Measurements from ENCODE around the gene CHURC1.

CHURC1 gene

DNA sequence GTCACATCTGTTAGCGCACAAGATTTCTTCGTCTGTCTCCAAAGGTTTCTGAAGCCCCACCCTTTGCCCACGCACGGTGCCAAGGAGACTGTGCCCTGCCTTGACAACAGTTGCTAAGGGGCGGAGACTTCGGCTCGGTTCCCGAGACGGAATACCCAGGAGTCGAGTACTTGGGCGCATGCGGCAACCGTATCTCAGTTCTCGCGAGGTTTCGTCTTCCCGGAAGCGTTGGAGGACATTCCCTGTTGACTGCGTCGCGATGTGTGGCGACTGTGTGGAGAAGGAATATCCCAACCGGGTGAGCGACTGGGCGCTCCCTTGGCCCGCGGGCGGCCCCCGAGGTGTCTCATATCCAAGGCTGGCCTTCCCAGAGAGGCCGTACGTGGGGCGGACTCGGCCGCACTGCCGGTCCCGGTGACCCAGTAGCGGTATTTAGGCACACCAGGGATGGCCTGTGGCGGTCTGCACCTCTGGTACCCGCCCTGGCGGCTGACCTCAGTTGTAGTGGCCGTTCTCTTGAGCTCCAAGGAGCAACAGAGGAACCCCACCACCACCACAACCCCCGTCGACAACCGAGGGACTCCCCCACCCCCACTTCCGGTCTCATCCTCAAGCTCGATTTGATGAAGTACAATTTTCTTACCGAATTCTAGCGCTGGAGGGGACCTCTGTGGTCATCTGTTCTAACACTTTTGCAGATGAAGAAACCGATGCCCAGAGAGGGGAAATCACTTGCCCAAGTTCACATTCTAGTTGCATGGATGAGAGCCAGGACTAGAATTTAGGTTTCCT lies at the start of gene CHURC1:
TSS of gene CHURC1 (plus strand) at position 219 of the 792 bp plus-strand sequence. CDS start at position 260, 41 bp downstream.
- DNase-seq (peak; percentile 99), ATAC-seq (ENCODE audit: insufficient read depth, low read depth) (peak; percentile 99)
- H3K9ac ChIP-seq (ENCODE audit: low read depth, low read length), result peak within 1 kb of the TSS; percentile 92
- TF ChIP-seq, protein P1, sequence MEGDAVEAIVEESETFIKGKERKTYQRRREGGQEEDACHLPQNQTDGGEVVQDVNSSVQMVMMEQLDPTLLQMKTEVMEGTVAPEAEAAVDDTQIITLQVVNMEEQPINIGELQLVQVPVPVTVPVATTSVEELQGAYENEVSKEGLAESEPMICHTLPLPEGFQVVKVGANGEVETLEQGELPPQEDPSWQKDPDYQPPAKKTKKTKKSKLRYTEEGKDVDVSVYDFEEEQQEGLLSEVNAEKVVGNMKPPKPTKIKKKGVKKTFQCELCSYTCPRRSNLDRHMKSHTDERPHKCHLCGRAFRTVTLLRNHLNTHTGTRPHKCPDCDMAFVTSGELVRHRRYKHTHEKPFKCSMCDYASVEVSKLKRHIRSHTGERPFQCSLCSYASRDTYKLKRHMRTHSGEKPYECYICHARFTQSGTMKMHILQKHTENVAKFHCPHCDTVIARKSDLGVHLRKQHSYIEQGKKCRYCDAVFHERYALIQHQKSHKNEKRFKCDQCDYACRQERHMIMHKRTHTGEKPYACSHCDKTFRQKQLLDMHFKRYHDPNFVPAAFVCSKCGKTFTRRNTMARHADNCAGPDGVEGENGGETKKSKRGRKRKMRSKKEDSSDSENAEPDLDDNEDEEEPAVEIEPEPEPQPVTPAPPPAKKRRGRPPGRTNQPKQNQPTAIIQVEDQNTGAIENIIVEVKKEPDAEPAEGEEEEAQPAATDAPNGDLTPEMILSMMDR (IDR thresholded peaks at IDR 0.05; ENCODE audit: borderline replicate concordance, extremely low read depth, low read length, poor library complexity, severe bottlenecking), result no peak
- TF ChIP-seq EZH2 (IDR thresholded peaks at IDR 0.05; ENCODE audit: borderline replicate concordance, low read depth, low read length, severe bottlenecking), result no peak
- H3K9me3 ChIP-seq (ENCODE audit: insufficient read depth, low read length, severe bottlenecking), result no peaks in the 10 kb centered on the region
- peaks cover 52% of the 10 kb centered on the region for H3K79me2 ChIP-seq (ENCODE audit: insufficient read depth, low read length)
- peaks cover 4% of the 10 kb centered on the region for H3K27me3 ChIP-seq (ENCODE audit: insufficient read depth, low read length, poor library complexity)
- peak within 1 kb of the TSS; percentile 70 to 88 for H3K4me3 ChIP-seq (ENCODE audit: low read depth in 1 of 2, low read length in 2 of 2)
- H3K4me2 ChIP-seq (ENCODE audit: insufficient read depth, low read length), result peak within 1 kb of the TSS; percentile 84
- H2AFZ ChIP-seq (ENCODE audit: low read depth, low read length), result peak within 1 kb of the TSS; percentile 93
- peaks cover 4% of the 10 kb centered on the region; the same call in 1 of the 2 replicates for H3K36me3 ChIP-seq (ENCODE audit: insufficient read depth, low read length)
- peaks cover 16% of the 10 kb centered on the region; the same call in 1 of the 2 replicates for H4K20me1 ChIP-seq (ENCODE audit: insufficient read depth, low read length)
- peak within 1 kb of the TSS; percentile 94 for H3K27ac ChIP-seq (ENCODE audit: low read length)
- peaks cover 27% of the 10 kb centered on the region for H3K4me1 ChIP-seq (ENCODE audit: insufficient read depth, low read length)

- no peak overlapping the region for H3K27ac ChIP-seq (ENCODE audit: low read length)
- H3K4me1 ChIP-seq (ENCODE audit: insufficient read depth, low read length), result no peaks in the 10 kb centered on the region
- H2AFZ ChIP-seq (ENCODE audit: low read depth, low read length), result no peak overlapping the region
- ATAC-seq (ENCODE audit: insufficient read depth, low read depth) (no peak), DNase-seq (no peak)
- H3K9me3 ChIP-seq (ENCODE audit: insufficient read depth, low read length, severe bottlenecking), result no peaks in the 10 kb centered on the region
- peaks cover 29% of the 10 kb centered on the region for H3K27me3 ChIP-seq (ENCODE audit: insufficient read depth, low read length, poor library complexity)
- H3K36me3 ChIP-seq (ENCODE audit: insufficient read depth, low read length), result no peaks in the 10 kb centered on the region
- H3K4me2 ChIP-seq (ENCODE audit: insufficient read depth, low read length), result no peak overlapping the region
- H3K9ac ChIP-seq (ENCODE audit: low read depth, low read length), result no peak overlapping the region
- H4K20me1 ChIP-seq (ENCODE audit: insufficient read depth, low read length), result no peaks in the 10 kb centered on the region
- no peak overlapping the region for H3K4me3 ChIP-seq (ENCODE audit: low read depth in 1 of 2, low read length in 2 of 2)
- TF ChIP-seq EZH2 (IDR thresholded peaks at IDR 0.05; ENCODE audit: borderline replicate concordance, low read depth, low read length, severe bottlenecking), result no peak
- TF ChIP-seq, protein P1 (IDR thresholded peaks at IDR 0.05; ENCODE audit: borderline replicate concordance, extremely low read depth, low read length, poor library complexity, severe bottlenecking), result no peak
- no peaks in the 10 kb centered on the region for H3K79me2 ChIP-seq (ENCODE audit: insufficient read depth, low read length)
These were observed 49.1 kb upstream of the CHURC1 start for GRCh38 chr14:64865109-64865508.

GRCh38 chr14:64865992-64866391 lies 48.3 kb upstream of the CHURC1 start:
- Histone ChIP-seq H3K4me1 (ENCODE audit: insufficient read depth, low read length) (no peaks in the 10 kb centered on the region), H3K9ac (ENCODE audit: low read depth, low read length) (no peak overlapping the region), H2AFZ (ENCODE audit: low read depth, low read length) (no peak overlapping the region), H3K9me3 (ENCODE audit: insufficient read depth, low read length, severe bottlenecking) (no peaks in the 10 kb centered on the region), H3K4me3 (ENCODE audit: low read depth in 1 of 2, low read length in 2 of 2) (no peak overlapping the region), H3K27me3 (ENCODE audit: insufficient read depth, low read length, poor library complexity) (peaks cover 36% of the 10 kb centered on the region), H3K36me3 (ENCODE audit: insufficient read depth, low read length) (no peaks in the 10 kb centered on the region), H3K79me2 (ENCODE audit: insufficient read depth, low read length) (no peaks in the 10 kb centered on the region), H4K20me1 (ENCODE audit: insufficient read depth, low read length) (no peaks in the 10 kb centered on the region), H3K4me2 (ENCODE audit: insufficient read depth, low read length) (no peak overlapping the region), H3K27ac (ENCODE audit: low read length) (no peak overlapping the region)
- ATAC-seq (ENCODE audit: insufficient read depth, low read depth) (no peak), DNase-seq (no peak)
- TF ChIP-seq, protein P1 (IDR thresholded peaks at IDR 0.05; ENCODE audit: borderline replicate concordance, extremely low read depth, low read length, poor library complexity, severe bottlenecking), result no peak
- no peak for TF ChIP-seq EZH2 (IDR thresholded peaks at IDR 0.05; ENCODE audit: borderline replicate concordance, low read depth, low read length, severe bottlenecking)
